Hepatocyte (in vitro differentiated cells): Measurements from ENCODE around the gene HSFX3. TPM values are rescaled to one million over a fixed set of nuclear protein-coding genes. Genes with fewer than 3 reads are reported as not detected.
"Not testable (repeated sequence)": the region's sequence is repeated elsewhere in the genome, so short reads cannot be mapped to it uniquely, and the experiment has no call there.

Experiments used
- DNase-seq: peaks from one replicate; pipeline ENCODE4 v3.0.0-alpha.2; 2016; ENCODE audit warnings: low spot score
- H2AFZ ChIP-seq: fragments of 200-600 bp; sonication (generic); 2 replicates; pipeline ENCODE4 v1.6.0; 2016; ENCODE audit warnings: antibody characterized with exemption, mild to moderate bottlenecking
- H3K27ac ChIP-seq: fragments of 200-600 bp; sonication (generic); 2 replicates; pipeline ENCODE4 v1.5.1; 2016; ENCODE audit warnings: mild to moderate bottlenecking
- H3K27me3 ChIP-seq: fragments of 200-600 bp; sonication (generic); 2 replicates; pipeline ENCODE4 v1.6.1; 2016
- H3K36me3 ChIP-seq: fragments of 200-600 bp; sonication (generic); replicated peaks from 2 replicates; pipeline ENCODE4 v1.5.1; 2016; ENCODE audit warnings: low read depth; ENCODE audit not compliant: insufficient read depth
- H3K4me1 ChIP-seq: fragments of 200-600 bp; sonication (generic); 2 replicates; pipeline ENCODE4 v1.5.1; 2016; ENCODE audit warnings: mild to moderate bottlenecking, moderate library complexity; ENCODE audit not compliant: insufficient read depth
- H3K4me2 ChIP-seq: fragments of 200-600 bp; sonication (generic); 2 replicates; pipeline ENCODE4 v1.6.0; 2016
- H3K4me3 ChIP-seq: fragments of 200-600 bp; sonication (generic); 2 replicates; pipeline ENCODE4 v1.5.1; 2016; ENCODE audit warnings: mild to moderate bottlenecking
- H3K79me2 ChIP-seq: fragments of 200-600 bp; sonication (generic); 2 replicates; pipeline ENCODE4 v1.6.0; 2017; ENCODE audit warnings: mild to moderate bottlenecking
- H3K9me2 ChIP-seq: fragments of 200-600 bp; sonication (generic); replicated peaks from 2 replicates; pipeline ENCODE4 v1.6.0; 2017; ENCODE audit warnings: mild to moderate bottlenecking; ENCODE audit not compliant: insufficient read depth
- H3K9me3 ChIP-seq: fragments of 200-600 bp; sonication (generic); 2 replicates; pipeline ENCODE4 v1.5.1; 2016; ENCODE audit warnings: low read depth, mild to moderate bottlenecking
- H4K20me1 ChIP-seq: fragments of 200-600 bp; sonication (generic); 2 replicates; pipeline ENCODE4 v1.6.0; 2016; ENCODE audit warnings: mild to moderate bottlenecking; ENCODE audit not compliant: insufficient read depth, poor library complexity, severe bottlenecking
- WGBS: methylation state at CpG from one replicate; pipeline ENCODE4 v1.1.6; 2016; ENCODE audit warnings: low lambda C conversion rate; ENCODE audit errors: missing lambda C conversion rate; 5-methylcytosine and 5-hydroxymethylcytosine counted together
- polyA plus RNA-seq: library from polyadenylated mRNA; unstranded; fragments of >200 nt; fragmentation: Nextera tagmentation; extraction: Ambion mirVana; gene quantifications from 2 replicates; pipeline ENCODE4 v1.2.1, GENCODE V29; 2016
- total RNA-seq: library from RNA; depleted of rRNA; stranded (reverse); fragments of >200 nt; gene quantifications from 2 replicates; pipeline ENCODE4 v1.2.3, GENCODE V29; 2014

The HSFX3 gene, protein sequence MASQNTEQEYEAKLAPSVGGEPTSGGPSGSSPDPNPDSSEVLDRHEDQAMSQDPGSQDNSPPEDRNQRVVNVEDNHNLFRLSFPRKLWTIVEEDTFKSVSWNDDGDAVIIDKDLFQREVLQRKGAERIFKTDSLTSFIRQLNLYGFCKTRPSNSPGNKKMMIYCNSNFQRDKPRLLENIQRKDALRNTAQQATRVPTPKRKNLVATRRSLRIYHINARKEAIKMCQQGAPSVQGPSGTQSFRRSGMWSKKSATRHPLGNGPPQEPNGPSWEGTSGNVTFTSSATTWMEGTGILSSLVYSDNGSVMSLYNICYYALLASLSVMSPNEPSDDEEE
- total RNA-seq (not detected in 2 replicates), polyA plus RNA-seq (not detected in 2 replicates)

DNA sequence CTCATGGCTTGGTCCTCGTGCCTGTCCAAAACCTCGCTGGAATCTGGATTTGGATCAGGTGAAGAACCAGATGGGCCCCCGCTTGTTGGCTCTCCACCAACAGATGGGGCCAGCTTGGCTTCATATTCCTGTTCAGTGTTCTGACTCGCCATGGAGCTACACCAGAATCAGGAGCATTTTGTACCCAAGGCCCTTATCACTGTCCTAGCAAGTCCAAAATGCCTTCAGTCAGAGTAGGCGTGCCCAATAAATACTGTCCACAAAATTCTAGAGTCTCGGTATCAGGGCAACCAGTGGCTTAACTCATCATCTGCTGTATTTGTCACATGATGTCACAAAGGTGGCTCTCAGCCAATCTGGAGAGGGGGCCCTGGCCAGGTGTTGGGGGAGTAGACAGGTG, at the start of gene HSFX3:
Gene HSFX3 (minus strand): TSS at position 224 of the 400 bp plus-strand sequence. CDS start 72 bp downstream, at position 152.
- H3K27ac ChIP-seq, DNase-seq, H3K79me2 ChIP-seq, H3K4me3 ChIP-seq, H2AFZ ChIP-seq, H3K4me2 ChIP-seq, H3K4me1 ChIP-seq, H3K9me3 ChIP-seq, H3K27me3 ChIP-seq, H3K36me3 ChIP-seq, H4K20me1 ChIP-seq, H3K9me2 ChIP-seq: not testable (repeated sequence)
- 86% methylated on average over 1 of the region's 6 CpGs for WGBS

DNA sequence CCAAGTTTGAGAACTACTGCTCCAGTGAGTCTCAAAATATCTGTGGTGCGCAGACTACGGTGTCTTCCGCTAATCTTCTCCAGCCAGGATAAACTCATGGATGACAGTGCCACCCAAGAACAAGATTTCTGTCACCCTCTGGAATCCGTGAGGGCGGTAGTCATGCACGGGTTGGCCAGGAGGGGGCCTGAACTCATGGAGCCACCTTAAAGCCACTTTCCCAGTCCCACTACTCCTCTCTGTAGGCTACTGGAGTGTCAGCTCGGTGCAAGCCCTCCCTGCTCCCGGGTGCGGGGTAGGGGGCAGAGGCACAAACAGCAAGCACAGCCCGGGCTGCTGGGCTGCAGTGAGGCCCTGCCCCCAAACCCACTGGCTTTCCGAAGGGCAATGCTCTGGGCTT, 48.9 kb upstream of the HSFX3 start:
- not testable (repeated sequence) for H3K27ac ChIP-seq, DNase-seq, H4K20me1 ChIP-seq, H3K36me3 ChIP-seq, H3K79me2 ChIP-seq, H3K4me1 ChIP-seq, H3K27me3 ChIP-seq, H2AFZ ChIP-seq, H3K9me3 ChIP-seq, H3K9me2 ChIP-seq, H3K4me3 ChIP-seq, H3K4me2 ChIP-seq
- whole genome bisulfite sequencing: 52% methylated on average over 5 of the region's 11 CpGs

DNA sequence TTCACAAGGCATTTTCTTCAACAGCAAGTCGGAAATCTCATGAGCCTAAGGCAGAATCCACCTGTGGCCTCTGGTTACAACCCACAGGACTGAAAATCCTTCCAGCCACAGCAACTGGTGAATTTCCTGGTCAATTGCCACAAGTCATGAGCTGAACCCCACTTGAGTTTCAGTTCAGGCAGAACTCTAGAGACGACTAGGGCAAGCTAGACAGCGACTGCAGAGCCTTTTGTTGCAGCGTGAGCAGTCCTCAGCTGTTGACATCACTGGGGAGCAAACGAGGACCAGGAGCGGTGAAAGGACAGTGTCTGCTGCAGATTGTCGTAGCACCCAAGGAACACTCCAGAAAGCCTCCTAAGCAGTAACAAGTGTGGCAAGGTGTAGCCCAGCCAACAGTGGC, 46.2 kb upstream of the HSFX3 start:
- not testable (repeated sequence) for H2AFZ ChIP-seq, H3K36me3 ChIP-seq, H3K79me2 ChIP-seq, H4K20me1 ChIP-seq, H3K27me3 ChIP-seq, H3K9me3 ChIP-seq, H3K9me2 ChIP-seq, H3K27ac ChIP-seq, H3K4me2 ChIP-seq, H3K4me3 ChIP-seq, H3K4me1 ChIP-seq, DNase-seq
- WGBS: no CpG with 5 or more reads among the region's 7 CpGs

DNA sequence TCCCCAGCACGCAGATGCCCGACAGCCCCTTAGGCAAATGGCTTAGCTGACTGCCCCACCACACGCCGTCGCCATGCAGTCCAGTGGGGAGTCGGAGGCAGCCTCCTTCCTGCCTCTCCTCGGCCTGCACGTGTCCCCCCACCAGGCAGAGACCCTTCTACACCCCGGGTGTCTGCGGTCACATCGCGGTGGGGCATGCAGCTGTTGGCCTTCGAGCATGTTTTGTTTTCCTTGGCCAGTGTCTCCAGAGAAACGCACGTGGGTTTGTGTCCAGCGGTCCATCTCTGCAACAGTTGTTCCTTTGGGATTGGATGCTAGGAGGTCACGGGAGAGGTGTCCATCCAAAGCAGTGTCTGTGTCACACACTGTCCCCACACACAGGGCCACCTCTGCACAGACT, 45.5 kb upstream of the HSFX3 start, which contains the start of gene HSFX2:
Gene HSFX2 (minus strand): TSS at position 101 of the 400 bp plus-strand sequence. CDS start 614 bp downstream, outside the sequence.
- not testable (repeated sequence) for H3K27me3 ChIP-seq, H3K79me2 ChIP-seq, H3K9me2 ChIP-seq, H4K20me1 ChIP-seq, H3K4me2 ChIP-seq, H3K36me3 ChIP-seq, H2AFZ ChIP-seq, H3K27ac ChIP-seq, H3K9me3 ChIP-seq, H3K4me1 ChIP-seq, DNase-seq, H3K4me3 ChIP-seq
- no CpG with 5 or more reads among the region's 17 CpGs for WGBS

DNA sequence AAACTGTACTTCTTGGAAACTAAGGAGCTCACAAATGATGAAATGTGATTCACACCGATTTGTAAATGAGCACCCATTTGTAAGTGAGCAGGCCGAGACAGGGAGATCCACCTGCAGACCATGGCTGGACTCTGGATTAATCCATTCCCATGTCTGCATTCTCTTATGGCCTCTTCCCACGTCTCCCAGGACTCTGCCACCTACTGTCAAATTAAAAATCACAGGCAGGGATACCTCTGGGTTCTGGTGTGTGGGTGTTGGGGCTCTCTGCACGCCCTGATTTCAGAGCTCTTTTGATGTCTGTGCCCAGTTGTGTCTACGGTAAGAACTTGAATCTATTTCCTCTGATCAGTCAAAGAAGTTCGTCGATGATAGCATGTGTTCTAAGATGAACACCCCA, 41.3 kb upstream of the HSFX3 start:
- not testable (repeated sequence) for H4K20me1 ChIP-seq, H2AFZ ChIP-seq, H3K36me3 ChIP-seq, DNase-seq, H3K27ac ChIP-seq, H3K4me3 ChIP-seq, H3K9me2 ChIP-seq, H3K4me1 ChIP-seq, H3K27me3 ChIP-seq, H3K79me2 ChIP-seq, H3K9me3 ChIP-seq, H3K4me2 ChIP-seq
- no CpG with 5 or more reads among the region's 7 CpGs for WGBS

DNA sequence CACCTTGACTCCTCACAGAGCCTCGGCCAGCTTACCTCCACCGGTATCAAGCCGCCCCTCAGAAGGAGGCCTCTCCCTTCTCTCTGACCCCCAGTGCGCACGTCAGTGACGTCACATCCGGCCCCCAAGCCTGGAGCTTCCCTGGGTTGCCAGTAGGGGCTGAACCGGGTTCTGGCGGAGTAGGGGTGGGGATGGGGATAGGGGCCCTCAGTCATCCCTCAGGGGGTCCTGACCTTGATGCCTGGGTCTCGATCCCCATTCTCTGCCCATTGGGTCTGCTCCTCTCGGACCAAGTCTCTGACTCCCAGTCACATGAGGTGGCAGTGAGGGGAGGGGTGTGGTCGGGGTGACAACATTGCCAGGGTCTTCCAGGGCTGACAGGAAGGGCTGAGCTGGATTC, 37.6 kb upstream of the HSFX3 start, which contains the start of gene MAGEA9B:
Gene MAGEA9B (minus strand): TSS at position 101 of the 400 bp plus-strand sequence. CDS start 4,280 bp downstream, outside the sequence.
- not testable (repeated sequence) for H4K20me1 ChIP-seq, H3K27me3 ChIP-seq, H3K4me1 ChIP-seq, DNase-seq, H3K79me2 ChIP-seq, H3K9me2 ChIP-seq, H2AFZ ChIP-seq, H3K4me2 ChIP-seq, H3K9me3 ChIP-seq, H3K4me3 ChIP-seq, H3K36me3 ChIP-seq, H3K27ac ChIP-seq
- WGBS: no CpG with 5 or more reads among the region's 12 CpGs

DNA sequence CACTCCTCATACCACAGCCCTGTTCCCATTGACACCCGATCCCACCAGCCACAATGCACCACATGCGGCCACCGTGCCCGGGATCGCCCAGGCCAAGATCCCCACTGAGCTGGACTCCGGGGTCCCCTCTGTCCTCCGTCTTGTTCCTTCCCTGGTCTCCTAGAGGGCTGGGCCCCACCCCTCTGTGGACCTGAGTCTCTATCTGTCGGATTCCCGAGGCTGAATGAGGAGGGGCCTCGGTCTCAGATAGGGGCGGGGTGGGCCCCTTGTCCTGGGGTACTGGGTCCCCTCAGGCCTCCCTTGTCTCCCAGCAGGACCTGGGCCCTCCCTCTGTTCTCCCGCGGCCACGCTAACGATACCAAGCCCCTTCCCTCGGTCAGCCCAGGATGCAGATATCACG, 35.9 kb upstream of the HSFX3 start:
- not testable (repeated sequence) for H3K4me1 ChIP-seq, H3K9me3 ChIP-seq, H3K27me3 ChIP-seq, H3K27ac ChIP-seq, H3K9me2 ChIP-seq, DNase-seq, H4K20me1 ChIP-seq, H3K4me2 ChIP-seq, H2AFZ ChIP-seq, H3K79me2 ChIP-seq, H3K4me3 ChIP-seq, H3K36me3 ChIP-seq
- 85% methylated on average over 5 of the region's 17 CpGs for WGBS

DNA sequence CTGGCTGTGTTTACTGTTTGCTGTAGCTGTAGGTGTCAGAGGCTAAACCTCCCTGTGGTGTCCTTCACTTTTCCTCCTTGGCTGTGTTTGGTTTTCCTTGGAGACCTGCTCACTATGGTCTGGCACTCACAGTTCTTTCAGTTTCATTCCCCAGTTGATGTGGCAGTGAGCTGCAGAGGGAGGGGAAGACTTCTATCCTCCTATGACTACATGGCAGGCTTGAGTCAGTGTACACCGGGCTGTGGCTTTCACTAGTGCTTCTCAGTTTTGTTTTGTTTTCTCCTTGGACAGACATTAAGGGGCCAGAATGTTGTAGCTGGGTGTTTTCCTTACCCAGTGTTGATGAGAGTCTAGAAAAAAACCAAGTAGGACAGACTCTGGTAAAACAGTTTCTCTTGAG, 23.7 kb upstream of the HSFX3 start:
- H3K36me3 ChIP-seq, H3K79me2 ChIP-seq, H3K4me1 ChIP-seq, DNase-seq, H3K4me3 ChIP-seq, H2AFZ ChIP-seq, H3K27ac ChIP-seq, H3K9me3 ChIP-seq, H4K20me1 ChIP-seq, H3K27me3 ChIP-seq, H3K4me2 ChIP-seq, H3K9me2 ChIP-seq: not testable (repeated sequence)
- no CpG with 5 or more reads among the region's 1 CpG for WGBS
